ENCODE data around the gene DGKZ. TPM values are rescaled to one million over a fixed set of nuclear protein-coding genes. Genes with fewer than 3 reads are reported as not detected.

The DGKZ gene
- total and polyA plus RNA-seq, 8 donors: 24.0 to 405 (median 61.7) TPM

DNA sequence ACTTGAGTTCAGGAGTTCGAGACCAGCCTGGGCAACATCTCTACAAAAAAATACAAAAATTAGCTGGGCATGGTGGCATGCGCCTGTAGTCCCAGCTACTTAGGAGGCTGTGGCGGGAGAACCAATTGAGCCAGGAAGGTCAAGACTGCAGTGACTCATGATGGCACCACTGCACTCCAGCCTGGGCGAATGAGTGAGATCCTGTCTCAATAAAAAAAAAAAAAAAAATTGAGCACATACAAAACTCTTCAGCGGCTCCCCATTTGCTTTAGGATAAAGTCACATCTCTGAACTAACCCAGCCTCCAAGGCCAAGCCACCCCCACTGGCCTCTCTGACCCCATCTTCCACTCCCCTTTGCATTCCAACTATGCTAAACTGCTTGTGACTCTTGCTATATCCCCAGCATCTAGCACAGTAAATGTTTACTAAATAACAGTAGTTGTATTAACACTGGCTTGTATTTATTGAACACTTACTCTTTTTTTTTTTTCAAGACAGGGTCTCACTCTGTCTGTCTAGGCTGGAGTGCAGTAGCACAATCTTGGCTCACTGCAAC lies 40.9 kb upstream of the DGKZ start:
- TF ChIP-seq EP300 (IDR thresholded peaks at IDR 0.05) (no peak), POLR2AphosphoS5 (IDR thresholded peaks at IDR 0.05) (no peak), POLR2A (IDR thresholded peaks at IDR 0.05) (no peak)
- Histone ChIP-seq H3K36me3 (peaks cover 7 to 74% (median 52%) of the 10 kb centered on the region in 4 donors), H3K27me3 (no peaks in the 10 kb centered on the region), H3K4me1 (peaks cover 0 to 8% (median 6%) of the 10 kb centered on the region in 4 donors), H3K9me3 (no peaks in the 10 kb centered on the region), H3K27ac (no peak overlapping the region), H3K4me3 (no peak overlapping the region)
- intact Hi-C loops (cut with DNase I; ENCODE audit: low total_unique reads): loop anchor here (5.0 kb wide), 1 partner anchor 69 kb away; no protein-coding TSS in a partner anchor
- no peak for DNase-seq
- 67 to 82% (median 73%) methylated on average over 5 of the region's 5 CpGs for WGBS, 5 donors

DNA sequence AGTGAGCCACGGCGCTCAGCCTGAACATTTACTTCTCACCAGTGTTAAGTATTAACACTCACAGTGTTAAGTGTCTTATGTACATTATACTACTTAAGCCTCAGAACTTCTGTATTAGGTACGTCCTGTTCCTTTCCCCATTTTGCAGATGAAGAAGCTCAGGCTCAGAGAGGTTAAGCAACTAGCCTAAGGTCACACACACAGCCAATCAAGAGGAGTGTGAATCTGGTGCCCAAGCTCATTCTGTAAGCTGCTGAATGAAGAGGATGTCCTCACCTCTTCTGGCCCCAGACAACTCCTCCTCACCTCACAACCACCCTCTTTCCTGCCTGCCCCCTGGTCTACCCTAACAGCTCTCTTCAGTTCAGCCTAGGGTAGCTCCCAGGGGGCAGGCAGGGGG lies 39.9 kb upstream of the DGKZ start:
- Histone ChIP-seq H3K36me3 (peaks cover 15 to 74% (median 57%) of the 10 kb centered on the region in 4 donors), H3K4me1 (peaks cover 0 to 8% (median 6%) of the 10 kb centered on the region in 4 donors), H3K9me3 (no peaks in the 10 kb centered on the region), H3K4me3 (no peak overlapping the region), H3K27ac (no peak overlapping the region), H3K27me3 (no peaks in the 10 kb centered on the region)
- no peak for TF ChIP-seq POLR2AphosphoS5 (IDR thresholded peaks at IDR 0.05)
- no peak for TF ChIP-seq EP300 (IDR thresholded peaks at IDR 0.05)
- TF ChIP-seq, protein P1, sequence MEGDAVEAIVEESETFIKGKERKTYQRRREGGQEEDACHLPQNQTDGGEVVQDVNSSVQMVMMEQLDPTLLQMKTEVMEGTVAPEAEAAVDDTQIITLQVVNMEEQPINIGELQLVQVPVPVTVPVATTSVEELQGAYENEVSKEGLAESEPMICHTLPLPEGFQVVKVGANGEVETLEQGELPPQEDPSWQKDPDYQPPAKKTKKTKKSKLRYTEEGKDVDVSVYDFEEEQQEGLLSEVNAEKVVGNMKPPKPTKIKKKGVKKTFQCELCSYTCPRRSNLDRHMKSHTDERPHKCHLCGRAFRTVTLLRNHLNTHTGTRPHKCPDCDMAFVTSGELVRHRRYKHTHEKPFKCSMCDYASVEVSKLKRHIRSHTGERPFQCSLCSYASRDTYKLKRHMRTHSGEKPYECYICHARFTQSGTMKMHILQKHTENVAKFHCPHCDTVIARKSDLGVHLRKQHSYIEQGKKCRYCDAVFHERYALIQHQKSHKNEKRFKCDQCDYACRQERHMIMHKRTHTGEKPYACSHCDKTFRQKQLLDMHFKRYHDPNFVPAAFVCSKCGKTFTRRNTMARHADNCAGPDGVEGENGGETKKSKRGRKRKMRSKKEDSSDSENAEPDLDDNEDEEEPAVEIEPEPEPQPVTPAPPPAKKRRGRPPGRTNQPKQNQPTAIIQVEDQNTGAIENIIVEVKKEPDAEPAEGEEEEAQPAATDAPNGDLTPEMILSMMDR (IDR thresholded peaks at IDR 0.05): no peak
- TF ChIP-seq POLR2A (IDR thresholded peaks at IDR 0.05): no peak
- DNase-seq: no peak
- intact Hi-C loops (cut with DNase I; ENCODE audit: low total_unique reads): loop anchor here (5.0 kb wide), 1 partner anchor 70 kb away; no protein-coding TSS in a partner anchor
- 76 to 87% (median 81%) methylated on average over 3 of the region's 3 CpGs for WGBS, 5 donors

DNA sequence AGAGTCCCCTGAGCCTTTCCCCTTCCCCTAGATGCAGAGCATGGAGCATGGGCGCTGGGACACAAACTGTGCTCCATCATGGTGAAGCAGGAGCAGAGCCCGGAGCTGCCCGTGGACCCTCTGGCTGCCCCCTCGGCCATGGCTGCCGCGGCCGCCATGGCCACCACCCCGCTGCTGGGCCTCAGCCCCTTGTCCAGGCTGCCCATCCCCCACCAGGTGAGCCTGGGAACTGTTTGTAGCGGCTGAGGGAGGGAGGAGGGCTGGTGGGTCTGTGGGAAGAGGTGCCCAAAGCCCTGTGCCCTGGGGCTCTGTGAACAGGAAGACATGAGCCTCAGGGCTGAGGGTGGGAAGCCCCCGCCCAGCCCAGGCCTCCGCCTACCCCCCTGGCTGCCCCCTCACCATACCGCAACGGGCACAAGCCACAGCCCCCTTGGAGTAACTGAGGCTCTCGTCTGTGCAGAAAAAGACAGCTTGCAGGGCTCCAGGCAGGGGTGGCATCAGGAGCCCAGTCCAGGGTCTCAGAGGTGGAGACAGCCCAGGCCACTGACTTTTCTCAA lies 39.4 kb upstream of the DGKZ start:
- intact Hi-C loops (cut with DNase I; ENCODE audit: low total_unique reads): loop anchor here (5.0 kb wide), 1 partner anchor 71 kb away; no protein-coding TSS in a partner anchor
- Histone ChIP-seq H3K27me3 (no peaks in the 10 kb centered on the region), H3K36me3 (peaks cover 20 to 74% (median 57%) of the 10 kb centered on the region in 4 donors), H3K4me1 (peaks cover 0 to 8% (median 6%) of the 10 kb centered on the region in 4 donors), H3K9me3 (no peaks in the 10 kb centered on the region), H3K27ac (no peak overlapping the region), H3K4me3 (no peak overlapping the region)
- WGBS, 5 donors: 58 to 80% (median 76%) methylated on average over 3 to 14 of the region's 14 CpGs
- DNase-seq: no peak
- TF ChIP-seq EP300 (IDR thresholded peaks at IDR 0.05) (no peak), POLR2AphosphoS5 (IDR thresholded peaks at IDR 0.05) (no peak), POLR2A (IDR thresholded peaks at IDR 0.05) (no peak)

DNA sequence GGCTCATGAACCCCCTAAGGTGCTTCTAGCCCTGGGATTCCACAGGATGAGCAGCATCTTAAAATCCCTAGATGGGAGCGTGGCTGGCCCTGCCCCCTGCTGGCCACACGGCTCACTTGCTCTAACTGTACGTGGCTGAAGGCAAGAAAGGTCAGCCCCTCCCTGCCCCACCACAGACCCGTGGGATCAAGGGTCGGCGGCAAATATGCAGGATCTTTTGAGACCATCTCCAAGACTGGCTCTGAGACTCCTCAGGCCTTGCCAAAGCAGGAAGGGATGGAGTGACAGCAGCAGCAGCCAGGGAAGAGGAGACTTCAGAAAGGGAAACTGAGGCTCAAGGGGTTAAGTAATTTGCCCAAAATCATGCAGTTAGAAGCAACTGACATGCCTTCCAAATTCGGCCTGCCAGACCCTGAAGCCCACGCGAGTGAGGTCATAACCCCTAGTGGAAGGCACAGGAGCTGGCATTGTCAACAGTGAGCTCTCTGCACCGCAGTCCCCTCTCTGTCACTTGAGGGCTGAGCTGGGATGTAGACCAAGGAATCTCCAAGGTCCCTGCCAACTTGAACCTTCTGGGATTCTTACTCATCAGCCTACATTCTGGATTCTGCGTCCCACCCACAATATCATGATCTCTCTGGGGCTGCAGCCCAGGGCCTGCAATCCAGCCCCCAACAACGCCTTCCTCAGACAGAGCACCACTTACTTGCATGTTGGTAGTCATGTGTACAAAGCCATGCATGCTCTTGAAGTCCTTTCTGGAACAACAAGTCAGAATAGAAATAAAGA lies 38.4 kb upstream of the DGKZ start:
- no peak overlapping the region for H3K4me3 ChIP-seq

More for the DNA sequence above, 38.4 kb upstream of the DGKZ start:
- Histone ChIP-seq H3K36me3 (peaks cover 17 to 74% (median 58%) of the 10 kb centered on the region in 4 donors), H3K4me1 (peaks cover 0 to 8% (median 6%) of the 10 kb centered on the region in 4 donors), H3K27me3 (no peaks in the 10 kb centered on the region), H3K27ac (peak overlapping the region in 1 of 5 donors; percentile 18), H3K9me3 (no peaks in the 10 kb centered on the region)
- peak; percentile 79 to 88 for DNase-seq
- TF ChIP-seq EP300 (IDR thresholded peaks at IDR 0.05) (no peak), POLR2AphosphoS5 (IDR thresholded peaks at IDR 0.05) (no peak), POLR2A (IDR thresholded peaks at IDR 0.05) (no peak)
- TF ChIP-seq, protein P1 (IDR thresholded peaks at IDR 0.05): peak in 5 of 7 experiments; percentile 65 to 85 (median 81)
- intact Hi-C loops (cut with DNase I; ENCODE audit: low total_unique reads): loop anchor here (5.0 kb wide), 1 partner anchor 72 kb away; no protein-coding TSS in a partner anchor
- 30 to 36% (median 33%) methylated on average over 9 to 12 of the region's 12 CpGs for WGBS, 5 donors

All from stomach (tissue), 9 donors.